Endodermal cell (in vitro differentiated cells): ENCODE measurements around the gene MGLL. TPM values are rescaled to one million over a fixed set of nuclear protein-coding genes. Genes with fewer than 3 reads are reported as not detected.

Experiments
- DNase-seq: peaks from one replicate; pipeline ENCODE4 v3.0.0-alpha.2; 2017
- H3K27ac ChIP-seq: 2 replicates; pipeline ENCODE4 v1.5.1; 2013; ENCODE audit warnings: mild to moderate bottlenecking, low read depth, low read length, moderate library complexity
- H3K27me3 ChIP-seq: 2 replicates; pipeline ENCODE4 v1.6.1; 2013; ENCODE audit warnings: mild to moderate bottlenecking, low read length, moderate library complexity; ENCODE audit not compliant: insufficient read depth, control insufficient read depth, poor library complexity, severe bottlenecking
- H3K36me3 ChIP-seq: 2 replicates; pipeline ENCODE4 v1.7.0; 2013; ENCODE audit warnings: mild to moderate bottlenecking, low read length, moderate library complexity; ENCODE audit not compliant: control insufficient read depth, insufficient read depth
- H3K4me1 ChIP-seq: one replicate; pipeline ENCODE4 v1.7.0; 2013; ENCODE audit warnings: low read length; ENCODE audit not compliant: control insufficient read depth, insufficient read depth
- H3K4me3 ChIP-seq: 2 replicates; pipeline ENCODE4 v1.5.1; 2013; ENCODE audit warnings: mild to moderate bottlenecking, low read length, moderate library complexity
- H3K9ac ChIP-seq: 2 replicates; pipeline ENCODE4 v1.6.1; 2013; ENCODE audit warnings: mild to moderate bottlenecking, low read length, moderate library complexity; ENCODE audit not compliant: poor library complexity, severe bottlenecking; ENCODE audit errors: extremely low read depth
- H3K9me3 ChIP-seq: 2 replicates; pipeline ENCODE4 v1.6.1; 2013; ENCODE audit warnings: mild to moderate bottlenecking, low read length, moderate library complexity; ENCODE audit not compliant: control insufficient read depth
- H3K27ac Mint-ChIP-seq: 2 replicates; pipeline ENCODE4 v1.8.0; 2020; ENCODE audit warnings: mixed read lengths
- H3K27me3 Mint-ChIP-seq: 2 replicates; pipeline ENCODE4 v1.8.0; 2021; ENCODE audit warnings: mild to moderate bottlenecking, mixed read lengths; ENCODE audit not compliant: insufficient read depth
- H3K36me3 Mint-ChIP-seq: 2 replicates; pipeline ENCODE4 v1.8.0; 2020; ENCODE audit warnings: low read depth, mixed read lengths
- H3K4me1 Mint-ChIP-seq: 2 replicates; pipeline ENCODE4 v1.8.0; 2020; ENCODE audit warnings: mixed read lengths
- H3K4me3 Mint-ChIP-seq: 2 replicates; pipeline ENCODE4 v1.8.0; 2020; ENCODE audit warnings: mild to moderate bottlenecking, moderate library complexity, mixed read lengths
- H3K9me3 Mint-ChIP-seq: 2 replicates; pipeline ENCODE4 v1.8.0; 2020; ENCODE audit warnings: mild to moderate bottlenecking, mixed read lengths
- WGBS, 2 experiments: methylation state at CpG; one replicate each; pipeline versions ENCODE4 v1.1.5 to v1.1.7; 2013; ENCODE audit warnings: missing lambda C conversion rate in 2 of 2, mixed read lengths in 1 of 2; ENCODE audit not compliant: insufficient coverage in 1 of 2, insufficient read length in 1 of 2; 5-methylcytosine and 5-hydroxymethylcytosine counted together
- total RNA-seq, 2 donors: library from RNA; stranded (reverse); fragmentation: NEBNext Ultra II Directional in 1 of 2; extraction: Animal tissue kit (Norgen Biotek cat#: 25700) in 1 of 2; gene quantifications; 2 replicates in 1 of 2; 3 replicates in 1 of 2; pipeline ENCODE4 v1.2.1, GENCODE V29; 2021
- TF ChIP-seq, protein P1 (sequence below): fragments of 200-600 bp; sonication (generic); conservative IDR thresholded peaks from 2 replicates; pipeline ENCODE4 v1.5.0; 2021; ENCODE audit warnings: antibody characterized with exemption, mild to moderate bottlenecking

Gene MGLL
- total RNA-seq, 2 donors from 2014 or later, result 0.22 TPM; not detected in 1

DNA sequence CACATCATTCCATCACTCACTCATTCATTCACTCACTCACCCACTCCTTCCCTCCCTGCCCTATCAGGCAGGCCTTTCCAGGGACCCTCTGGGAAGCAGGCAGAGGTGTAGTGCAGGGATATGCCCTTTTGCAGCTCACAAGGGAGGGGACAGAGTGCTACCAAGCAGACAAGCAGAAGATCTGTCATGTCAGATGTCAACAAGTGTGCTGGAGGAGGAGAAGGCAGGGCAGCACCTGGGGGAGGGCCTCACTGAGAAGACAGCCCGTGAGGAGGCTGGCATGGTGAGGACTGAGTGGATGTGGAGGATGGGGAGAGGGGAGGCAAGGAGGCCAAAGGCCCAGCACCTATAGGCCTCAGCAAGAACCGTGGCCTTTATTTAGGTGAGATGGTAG, 134.3 kb downstream of the MGLL start:
- H3K27ac Mint-ChIP-seq, result no peak overlapping the region
- Histone ChIP-seq H3K27me3 (no peaks in the 10 kb centered on the region), H3K27ac (no peak overlapping the region), H3K4me1 (peaks cover 7% of the 10 kb centered on the region), H3K9me3 (no peaks in the 10 kb centered on the region), H3K9ac (no peak overlapping the region), H3K36me3 (no peaks in the 10 kb centered on the region), H3K4me3 (no peak overlapping the region)
- H3K9me3 Mint-ChIP-seq, result no peaks in the 10 kb centered on the region
- no peaks in the 10 kb centered on the region for H3K36me3 Mint-ChIP-seq
- DNase-seq, result peak; percentile 22
- H3K4me1 Mint-ChIP-seq, result peaks cover 5% of the 10 kb centered on the region
- WGBS, 2 experiments, result 85 to 86% methylated on average over 1 to 2 of the region's 2 CpGs
- TF ChIP-seq, protein P1, sequence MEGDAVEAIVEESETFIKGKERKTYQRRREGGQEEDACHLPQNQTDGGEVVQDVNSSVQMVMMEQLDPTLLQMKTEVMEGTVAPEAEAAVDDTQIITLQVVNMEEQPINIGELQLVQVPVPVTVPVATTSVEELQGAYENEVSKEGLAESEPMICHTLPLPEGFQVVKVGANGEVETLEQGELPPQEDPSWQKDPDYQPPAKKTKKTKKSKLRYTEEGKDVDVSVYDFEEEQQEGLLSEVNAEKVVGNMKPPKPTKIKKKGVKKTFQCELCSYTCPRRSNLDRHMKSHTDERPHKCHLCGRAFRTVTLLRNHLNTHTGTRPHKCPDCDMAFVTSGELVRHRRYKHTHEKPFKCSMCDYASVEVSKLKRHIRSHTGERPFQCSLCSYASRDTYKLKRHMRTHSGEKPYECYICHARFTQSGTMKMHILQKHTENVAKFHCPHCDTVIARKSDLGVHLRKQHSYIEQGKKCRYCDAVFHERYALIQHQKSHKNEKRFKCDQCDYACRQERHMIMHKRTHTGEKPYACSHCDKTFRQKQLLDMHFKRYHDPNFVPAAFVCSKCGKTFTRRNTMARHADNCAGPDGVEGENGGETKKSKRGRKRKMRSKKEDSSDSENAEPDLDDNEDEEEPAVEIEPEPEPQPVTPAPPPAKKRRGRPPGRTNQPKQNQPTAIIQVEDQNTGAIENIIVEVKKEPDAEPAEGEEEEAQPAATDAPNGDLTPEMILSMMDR, result no peak
- H3K27me3 Mint-ChIP-seq, result no peaks in the 10 kb centered on the region
- no peak overlapping the region for H3K4me3 Mint-ChIP-seq

DNA sequence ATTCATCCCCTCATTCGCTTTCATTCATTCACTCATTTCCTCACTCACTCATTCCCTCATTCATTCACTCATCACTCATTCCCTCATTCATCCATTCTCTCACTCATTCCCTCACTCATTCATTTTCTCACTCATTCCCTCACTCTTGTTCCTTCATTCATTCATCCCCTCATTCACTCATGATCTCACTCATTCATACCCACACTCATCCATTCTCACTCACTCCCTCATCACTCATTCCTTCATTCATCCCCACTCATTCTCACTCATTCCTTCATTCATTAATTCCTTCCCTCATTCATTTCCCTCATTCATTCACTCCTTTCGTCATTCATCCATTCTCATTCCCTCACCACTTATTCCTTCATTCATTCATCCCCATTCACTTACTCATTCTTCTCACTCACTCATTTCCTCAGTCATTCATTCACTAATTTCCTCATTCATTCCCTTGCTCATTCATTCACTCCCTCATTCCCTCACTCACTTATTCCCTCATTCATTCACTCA, 135.0 kb downstream of the MGLL start:
- no peaks in the 10 kb centered on the region for H3K9me3 Mint-ChIP-seq
- H3K27me3 Mint-ChIP-seq, result no peaks in the 10 kb centered on the region
- 92 to 95% methylated on average over 2 of the region's 2 CpGs for WGBS, 2 experiments
- H3K36me3 ChIP-seq, result no peaks in the 10 kb centered on the region
- TF ChIP-seq, protein P1, result no peak
- H3K4me3 ChIP-seq, result no peak overlapping the region
- H3K27ac ChIP-seq, result no peak overlapping the region
- H3K9ac ChIP-seq, result no peak overlapping the region
- H3K4me1 ChIP-seq, result peaks cover 7% of the 10 kb centered on the region
- no peak for DNase-seq
- no peak overlapping the region for H3K4me3 Mint-ChIP-seq
- H3K27ac Mint-ChIP-seq, result no peak overlapping the region
- no peaks in the 10 kb centered on the region for H3K36me3 Mint-ChIP-seq
- H3K27me3 ChIP-seq, result no peaks in the 10 kb centered on the region
- H3K4me1 Mint-ChIP-seq, result peaks cover 5% of the 10 kb centered on the region
- no peaks in the 10 kb centered on the region for H3K9me3 ChIP-seq

- Mint-ChIP-seq H3K27me3 (no peaks in the 10 kb centered on the region), H3K27ac (no peak overlapping the region), H3K4me1 (peaks cover 5% of the 10 kb centered on the region), H3K9me3 (no peaks in the 10 kb centered on the region), H3K36me3 (no peaks in the 10 kb centered on the region), H3K4me3 (no peak overlapping the region)
- TF ChIP-seq, protein P1, result no peak
- Histone ChIP-seq H3K9me3 (no peaks in the 10 kb centered on the region), H3K4me3 (no peak overlapping the region), H3K9ac (no peak overlapping the region), H3K36me3 (no peaks in the 10 kb centered on the region), H3K27ac (no peak overlapping the region), H3K27me3 (no peaks in the 10 kb centered on the region), H3K4me1 (peaks cover 7% of the 10 kb centered on the region)
- no peak for DNase-seq
Measured at GRCh38 chr3:127686512-127686894, 135.8 kb downstream of the MGLL start.
